GM23338 (cell line): Measurements from ENCODE around the gene HLCS. TPM values are rescaled to one million over a fixed set of nuclear protein-coding genes. Genes with fewer than 3 reads are reported as not detected.

Experiments used
- ATAC-seq: fragments of 200-7000 bp; cut with Tn5 transposase; 3 replicates; pipeline ENCODE4 v1.9.1; 2020
- DNase-seq: peaks from one replicate; pipeline ENCODE4 v3.0.0-alpha.2; 2015; ENCODE audit warnings: low spot score
- H2AFZ ChIP-seq: fragments of 200-600 bp; sonication (generic); 2 replicates; pipeline ENCODE4 v1.8.0; 2016; ENCODE audit warnings: antibody characterized with exemption, mild to moderate bottlenecking, moderate library complexity
- H3F3A ChIP-seq: fragments of 200-600 bp; sonication (generic); replicated peaks from 2 replicates; pipeline ENCODE4 v1.8.0; 2017; ENCODE audit warnings: antibody characterized with exemption, mixed run types, low read depth
- H3K27ac ChIP-seq: fragments of 200-600 bp; sonication (generic); 2 replicates; pipeline ENCODE4 v1.6.1; 2016; ENCODE audit warnings: low read depth
- H3K27me3 ChIP-seq: fragments of 200-600 bp; sonication (generic); 2 replicates; pipeline ENCODE4 v1.8.0; 2016; ENCODE audit warnings: mild to moderate bottlenecking, mixed run types, moderate library complexity; ENCODE audit not compliant: insufficient read depth
- H3K36me3 ChIP-seq: fragments of 200-600 bp; sonication (generic); 2 replicates; pipeline ENCODE4 v1.8.0; 2016; ENCODE audit warnings: mild to moderate bottlenecking; ENCODE audit not compliant: insufficient read depth
- H3K4me1 ChIP-seq: fragments of 200-600 bp; sonication (generic); 2 replicates; pipeline ENCODE4 v1.8.0; 2016; ENCODE audit warnings: mild to moderate bottlenecking, moderate library complexity; ENCODE audit not compliant: insufficient read depth
- H3K4me2 ChIP-seq: fragments of 200-600 bp; sonication (generic); 2 replicates; pipeline ENCODE4 v1.7.1; 2017; ENCODE audit warnings: mixed run types
- H3K4me3 ChIP-seq: fragments of 200-600 bp; sonication (generic); 2 replicates; pipeline ENCODE4 v1.6.1; 2016; ENCODE audit warnings: mixed run types
- H3K79me2 ChIP-seq: fragments of 200-600 bp; sonication (generic); replicated peaks from 2 replicates; pipeline ENCODE4 v1.8.0; 2017; ENCODE audit warnings: mild to moderate bottlenecking; ENCODE audit not compliant: insufficient read depth
- H3K9me2 ChIP-seq: fragments of 200-600 bp; sonication (generic); 2 replicates; pipeline ENCODE4 v1.8.0; 2017; ENCODE audit not compliant: insufficient read depth
- H4K20me1 ChIP-seq: fragments of 200-600 bp; sonication (generic); replicated peaks from 2 replicates; pipeline ENCODE4 v1.8.0; 2017; ENCODE audit warnings: mild to moderate bottlenecking; ENCODE audit not compliant: insufficient read depth
- H3K27ac Mint-ChIP-seq: 2 replicates; pipeline ENCODE4 v1.8.0; 2020; ENCODE audit warnings: inconsistent platforms, mild to moderate bottlenecking, moderate library complexity, mixed read lengths
- H3K27me3 Mint-ChIP-seq: 3 replicates; pipeline ENCODE4 v1.8.0; 2022; ENCODE audit warnings: low read depth, mild to moderate bottlenecking, moderate library complexity, mixed read lengths, inconsistent platforms; ENCODE audit not compliant: insufficient read depth, poor library complexity
- H3K36me3 Mint-ChIP-seq: 3 replicates; pipeline ENCODE4 v1.8.0; 2021; ENCODE audit warnings: low read depth, mild to moderate bottlenecking, inconsistent platforms, moderate library complexity, mixed read lengths
- H3K4me1 Mint-ChIP-seq: 3 replicates; pipeline ENCODE4 v1.8.0; 2020; ENCODE audit warnings: mild to moderate bottlenecking, inconsistent platforms, mixed read lengths
- H3K4me3 Mint-ChIP-seq: 3 replicates; pipeline ENCODE4 v1.8.0; 2021; ENCODE audit warnings: moderate library complexity, mild to moderate bottlenecking, inconsistent platforms, mixed read lengths
- H3K9me3 Mint-ChIP-seq: 3 replicates; pipeline ENCODE4 v1.8.0; 2020; ENCODE audit warnings: moderate library complexity, mild to moderate bottlenecking, inconsistent platforms, mixed read lengths
- CREB1 ChIP-seq: fragments of 250-450 bp; sonication (Bioruptor Pico); IDR thresholded peaks from 2 replicates; pipeline ENCODE4 v1.5.0; 2020; ENCODE audit warnings: low read depth, mild to moderate bottlenecking, moderate library complexity
- CTCF ChIP-seq, 2 experiments: fragments of 200-600 bp in 1 of 2; sonication (generic) in 1 of 2; conservative IDR thresholded peaks; 2 replicates each; pipeline versions ENCODE4 v1.5.1 to v1.6.1; 2016 to 2017; ENCODE audit warnings: antibody characterized with exemption in 2 of 2, low read depth in 2 of 2, mild to moderate bottlenecking in 2 of 2, moderate library complexity in 1 of 2
- ETS1 ChIP-seq: IDR thresholded peaks from 2 replicates; pipeline ENCODE4 v1.6.1; 2016; ENCODE audit warnings: antibody characterized with exemption
- EZH2 ChIP-seq: fragments of 200-600 bp; sonication (generic); IDR thresholded peaks from one replicate; pipeline ENCODE4 v1.8.0; 2017; ENCODE audit warnings: antibody characterized with exemption, mild to moderate bottlenecking, low read depth; ENCODE audit not compliant: unreplicated experiment
- JUNB ChIP-seq: IDR thresholded peaks from one replicate; pipeline ENCODE4 v1.6.1; 2016; ENCODE audit warnings: antibody characterized with exemption; ENCODE audit not compliant: unreplicated experiment
- NANOG ChIP-seq: IDR thresholded peaks from 2 replicates; pipeline ENCODE4 v1.6.1; 2016; ENCODE audit warnings: antibody characterized with exemption, borderline replicate concordance
- POLR2AphosphoS5 ChIP-seq: IDR thresholded peaks from 2 replicates; pipeline ENCODE4 v1.6.1; 2016; ENCODE audit warnings: antibody characterized with exemption, low read depth
- REST ChIP-seq: IDR thresholded peaks from one replicate; pipeline ENCODE4 v1.6.1; 2018; ENCODE audit warnings: antibody characterized with exemption; ENCODE audit not compliant: unreplicated experiment
- STAT1 ChIP-seq: IDR thresholded peaks from one replicate; pipeline ENCODE4 v1.6.1; 2016; ENCODE audit warnings: antibody characterized with exemption; ENCODE audit not compliant: unreplicated experiment
- ZNF114 ChIP-seq: fragments of 250-450 bp; sonication (Bioruptor Pico); IDR thresholded peaks from 2 replicates; pipeline ENCODE4 v1.5.0; 2020; ENCODE audit warnings: mild to moderate bottlenecking, moderate library complexity
- ZNF331 ChIP-seq: fragments of 250-450 bp; sonication (Bioruptor Pico); IDR thresholded peaks from 2 replicates; pipeline ENCODE4 v1.5.0; 2020; ENCODE audit warnings: low read depth, mild to moderate bottlenecking, moderate library complexity
- polyA plus RNA-seq: library from polyadenylated mRNA; unstranded; fragments of >200 nt; fragmentation: Nextera tagmentation; extraction: Ambion mirVana; gene quantifications from 2 replicates; pipeline ENCODE4 v1.2.1, GENCODE V29; 2016
- total RNA-seq: library from RNA; depleted of rRNA; stranded (reverse); fragments of >200 nt; shearing (Covaris generic); gene quantifications from 2 replicates; pipeline ENCODE4 v1.2.3, GENCODE V29; 2014
- TF ChIP-seq, protein P1 (sequence below): fragments of 250-450 bp; sonication (Bioruptor Pico); IDR thresholded peaks from 2 replicates; pipeline ENCODE4 v1.5.0; 2020; ENCODE audit warnings: mild to moderate bottlenecking, moderate library complexity

The HLCS gene
- total and polyA plus RNA-seq, 2 experiments from 2014 or later: 6.1 to 14.7 TPM

- no peak for ATAC-seq
- Histone ChIP-seq H2AFZ (no peak overlapping the region), H3K79me2 (no peaks in the 10 kb centered on the region), H3K36me3 (no peaks in the 10 kb centered on the region), H3K4me1 (no peaks in the 10 kb centered on the region; the same call in 1 of the 2 replicates), H3K9me2 (no peaks in the 10 kb centered on the region), H4K20me1 (no peaks in the 10 kb centered on the region), H3F3A (no peaks in the 10 kb centered on the region), H3K4me3 (no peak overlapping the region), H3K4me2 (no peak overlapping the region), H3K27ac (no peak overlapping the region), H3K27me3 (peaks cover 7% of the 10 kb centered on the region; the same call in 1 of the 2 replicates)
- no peak for DNase-seq
- H3K4me3 Mint-ChIP-seq: no peak overlapping the region
- H3K9me3 Mint-ChIP-seq: no peaks in the 10 kb centered on the region
- H3K27ac Mint-ChIP-seq: no peak overlapping the region
- H3K27me3 Mint-ChIP-seq: peaks cover 27% of the 10 kb centered on the region
- no peaks in the 10 kb centered on the region for H3K36me3 Mint-ChIP-seq
- TF ChIP-seq ZNF331 (CRISPR knock-in tag): no peak
- TF ChIP-seq EZH2: no peak
- TF ChIP-seq CTCF (conservative IDR thresholded peaks at IDR 0.05; ENCODE audit: low read depth in 2 of 2): no peak
- TF ChIP-seq ZNF114 (CRISPR knock-in tag): no peak
- no peak for TF ChIP-seq REST
- no peak for TF ChIP-seq STAT1
- no peak for TF ChIP-seq NANOG
- no peak for TF ChIP-seq JUNB
- TF ChIP-seq POLR2AphosphoS5: no peak
- TF ChIP-seq, protein P1, sequence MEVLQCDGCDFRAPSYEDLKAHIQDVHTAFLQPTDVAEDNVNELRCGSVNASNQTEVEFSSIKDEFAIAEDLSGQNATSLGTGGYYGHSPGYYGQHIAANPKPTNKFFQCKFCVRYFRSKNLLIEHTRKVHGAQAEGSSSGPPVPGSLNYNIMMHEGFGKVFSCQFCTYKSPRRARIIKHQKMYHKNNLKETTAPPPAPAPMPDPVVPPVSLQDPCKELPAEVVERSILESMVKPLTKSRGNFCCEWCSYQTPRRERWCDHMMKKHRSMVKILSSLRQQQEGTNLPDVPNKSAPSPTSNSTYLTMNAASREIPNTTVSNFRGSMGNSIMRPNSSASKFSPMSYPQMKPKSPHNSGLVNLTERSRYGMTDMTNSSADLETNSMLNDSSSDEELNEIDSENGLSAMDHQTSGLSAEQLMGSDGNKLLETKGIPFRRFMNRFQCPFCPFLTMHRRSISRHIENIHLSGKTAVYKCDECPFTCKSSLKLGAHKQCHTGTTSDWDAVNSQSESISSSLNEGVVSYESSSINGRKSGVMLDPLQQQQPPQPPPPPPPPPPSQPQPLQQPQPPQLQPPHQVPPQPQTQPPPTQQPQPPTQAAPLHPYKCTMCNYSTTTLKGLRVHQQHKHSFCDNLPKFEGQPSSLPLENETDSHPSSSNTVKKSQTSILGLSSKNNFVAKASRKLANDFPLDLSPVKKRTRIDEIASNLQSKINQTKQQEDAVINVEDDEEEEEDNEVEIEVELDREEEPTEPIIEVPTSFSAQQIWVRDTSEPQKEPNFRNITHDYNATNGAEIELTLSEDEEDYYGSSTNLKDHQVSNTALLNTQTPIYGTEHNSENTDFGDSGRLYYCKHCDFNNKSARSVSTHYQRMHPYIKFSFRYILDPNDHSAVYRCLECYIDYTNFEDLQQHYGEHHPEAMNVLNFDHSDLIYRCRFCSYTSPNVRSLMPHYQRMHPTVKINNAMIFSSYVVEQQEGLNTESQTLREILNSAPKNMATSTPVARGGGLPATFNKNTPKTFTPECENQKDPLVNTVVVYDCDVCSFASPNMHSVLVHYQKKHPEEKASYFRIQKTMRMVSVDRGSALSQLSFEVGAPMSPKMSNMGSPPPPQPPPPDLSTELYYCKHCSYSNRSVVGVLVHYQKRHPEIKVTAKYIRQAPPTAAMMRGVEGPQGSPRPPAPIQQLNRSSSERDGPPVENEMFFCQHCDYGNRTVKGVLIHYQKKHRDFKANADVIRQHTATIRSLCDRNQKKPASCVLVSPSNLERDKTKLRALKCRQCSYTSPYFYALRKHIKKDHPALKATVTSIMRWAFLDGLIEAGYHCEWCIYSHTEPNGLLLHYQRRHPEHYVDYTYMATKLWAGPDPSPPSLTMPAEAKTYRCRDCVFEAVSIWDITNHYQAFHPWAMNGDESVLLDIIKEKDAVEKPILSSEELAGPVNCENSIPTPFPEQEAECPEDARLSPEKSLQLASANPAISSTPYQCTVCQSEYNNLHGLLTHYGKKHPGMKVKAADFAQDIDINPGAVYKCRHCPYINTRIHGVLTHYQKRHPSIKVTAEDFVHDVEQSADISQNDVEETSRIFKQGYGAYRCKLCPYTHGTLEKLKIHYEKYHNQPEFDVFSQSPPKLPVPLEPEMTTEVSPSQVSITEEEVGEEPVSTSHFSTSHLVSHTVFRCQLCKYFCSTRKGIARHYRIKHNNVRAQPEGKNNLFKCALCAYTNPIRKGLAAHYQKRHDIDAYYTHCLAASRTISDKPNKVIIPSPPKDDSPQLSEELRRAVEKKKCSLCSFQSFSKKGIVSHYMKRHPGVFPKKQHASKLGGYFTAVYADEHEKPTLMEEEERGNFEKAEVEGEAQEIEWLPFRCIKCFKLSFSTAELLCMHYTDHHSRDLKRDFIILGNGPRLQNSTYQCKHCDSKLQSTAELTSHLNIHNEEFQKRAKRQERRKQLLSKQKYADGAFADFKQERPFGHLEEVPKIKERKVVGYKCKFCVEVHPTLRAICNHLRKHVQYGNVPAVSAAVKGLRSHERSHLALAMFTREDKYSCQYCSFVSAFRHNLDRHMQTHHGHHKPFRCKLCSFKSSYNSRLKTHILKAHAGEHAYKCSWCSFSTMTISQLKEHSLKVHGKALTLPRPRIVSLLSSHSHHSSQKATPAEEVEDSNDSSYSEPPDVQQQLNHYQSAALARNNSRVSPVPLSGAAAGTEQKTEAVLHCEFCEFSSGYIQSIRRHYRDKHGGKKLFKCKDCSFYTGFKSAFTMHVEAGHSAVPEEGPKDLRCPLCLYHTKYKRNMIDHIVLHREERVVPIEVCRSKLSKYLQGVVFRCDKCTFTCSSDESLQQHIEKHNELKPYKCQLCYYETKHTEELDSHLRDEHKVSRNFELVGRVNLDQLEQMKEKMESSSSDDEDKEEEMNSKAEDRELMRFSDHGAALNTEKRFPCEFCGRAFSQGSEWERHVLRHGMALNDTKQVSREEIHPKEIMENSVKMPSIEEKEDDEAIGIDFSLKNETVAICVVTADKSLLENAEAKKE: no peak
- no peak for TF ChIP-seq CREB1 (CRISPR knock-in tag)
- TF ChIP-seq ETS1: no peak
- peaks cover 12% of the 10 kb centered on the region for H3K4me1 Mint-ChIP-seq
Observed at GRCh38 chr21:36741506-36741905, 225.0 kb downstream of the HLCS start.
